HCT116 (cell line): Measurements from ENCODE around the gene KRT17. TPM values are rescaled to one million over a fixed set of nuclear protein-coding genes. Genes with fewer than 3 reads are reported as not detected.
A peak's percentile ranks its signal among the peaks of the same experiment; 100 is the strongest.

Experiments used
- ATAC-seq: fragments of 200-7000 bp; cut with Tn5 transposase; 2 replicates; pipeline ENCODE4 v1.9.1; 2020; ENCODE audit warnings: mild to moderate bottlenecking, moderate library complexity
- BruUV-seq: library from RNA; stranded (reverse); fragments of 400-500 nt; replicated peaks from 2 replicates; lab custom pipeline; 2021; lab: Mats Ljungman, UMichigan
- CTCF ChIA-PET: fragments of 300-600 bp; sonication (Branson Sonifier 250); formaldehyde crosslinking; loops from one replicate; lab custom pipeline; 2021; ENCODE audit warnings: antibody characterized with exemption; lab: Charles Lee
- POLR2A ChIA-PET: fragments of 300-600, 350-600 bp; sonication (Branson Sonifier 250); formaldehyde crosslinking; loops from one replicate; lab custom pipeline; 2021; ENCODE audit warnings: antibody characterized with exemption; lab: Charles Lee
- RAD21 ChIA-PET, 2 experiments: fragments of 300-600 bp; sonication (Branson Sonifier 250); formaldehyde crosslinking; loops; one replicate each; lab custom pipeline; 2023; ENCODE audit warnings: low total read pairs in 2 of 2; ENCODE audit not compliant: uncharacterized antibody in 2 of 2, unreplicated experiment in 2 of 2, low non-redundant PET in 1 of 2; lab: Charles Lee
- DNase-seq: peaks from one replicate; pipeline ENCODE4 v3.0.0-alpha.2; 2010; ENCODE audit warnings: low read depth, low spot score
- H2AFZ ChIP-seq: fragments of 200-600 bp; shearing (Covaris generic), sonication (generic); 2 replicates; pipeline ENCODE4 v1.6.1; 2017; ENCODE audit warnings: low read depth, mixed run types, mixed read lengths, antibody characterized with exemption, low read length; ENCODE audit not compliant: poor library complexity, severe bottlenecking
- H3K27ac ChIP-seq: 2 replicates; pipeline ENCODE4 v1.5.1; 2012; ENCODE audit warnings: low read depth, low read length
- H3K27me3 ChIP-seq: fragments of 200-600 bp; sonication (generic); 2 replicates; pipeline ENCODE4 v1.6.1; 2016; ENCODE audit warnings: mixed run types, low read length, mixed read lengths; ENCODE audit not compliant: insufficient read depth
- H3K36me3 ChIP-seq, 2 experiments: fragments of 200-500 bp in 1 of 2; fragments of 200-600 bp in 1 of 2; sonication (Bioruptor generic) in 1 of 2; sonication (generic) in 1 of 2; 2 replicates each; pipeline versions ENCODE4 v1.5.1 to v1.6.1; 2014 to 2016; ENCODE audit warnings: low read length in 2 of 2, inconsistent platforms in 1 of 2, mixed read lengths in 1 of 2, mixed run types in 1 of 2; ENCODE audit not compliant: insufficient read depth in 2 of 2, control insufficient read depth in 1 of 2
- H3K4me1 ChIP-seq, 2 experiments: fragments of 200-600 bp in 1 of 2; sonication (generic) in 1 of 2; 2 replicates each; pipeline versions ENCODE4 v1.5.1 to v1.6.1; 2012 to 2017; ENCODE audit warnings: low read length in 2 of 2, inconsistent platforms in 1 of 2, mild to moderate bottlenecking in 1 of 2, mixed read lengths in 1 of 2, mixed run types in 1 of 2, moderate library complexity in 1 of 2; ENCODE audit not compliant: insufficient read depth in 2 of 2, control insufficient read depth in 1 of 2
- H3K4me2 ChIP-seq: fragments of 200-600 bp; sonication (generic); 2 replicates; pipeline ENCODE4 v1.6.1; 2017; ENCODE audit warnings: mixed run types, low read length, mixed read lengths
- H3K4me3 ChIP-seq, 2 experiments: fragments of 200-600 bp in 1 of 2; sonication (generic) in 1 of 2; replicated peaks in 1 of 2; 2 replicates each; pipeline ENCODE4 v1.5.1; 2011 to 2016; ENCODE audit warnings: low read length in 2 of 2, control low read depth in 1 of 2, low read depth in 1 of 2, mild to moderate bottlenecking in 1 of 2, mixed read lengths in 1 of 2, mixed run types in 1 of 2
- H3K79me2 ChIP-seq: fragments of 200-600 bp; sonication (generic); 2 replicates; pipeline ENCODE4 v1.6.1; 2017; ENCODE audit warnings: mild to moderate bottlenecking, mixed run types, low read length, moderate library complexity, mixed read lengths; ENCODE audit not compliant: insufficient read depth
- H3K9ac ChIP-seq: fragments of 200-600 bp; sonication (generic); 2 replicates; pipeline ENCODE4 v1.6.1; 2016; ENCODE audit warnings: low read length, mixed read lengths
- H3K9me2 ChIP-seq: fragments of 200-600 bp; sonication (generic), shearing (Covaris generic); 2 replicates; pipeline ENCODE4 v1.6.1; 2017; ENCODE audit warnings: mixed run types, mild to moderate bottlenecking, moderate library complexity; ENCODE audit not compliant: insufficient read depth
- H3K9me3 ChIP-seq, 2 experiments: fragments of 200-500 bp in 1 of 2; fragments of 200-600 bp in 1 of 2; sonication (Bioruptor generic) in 1 of 2; sonication (generic) in 1 of 2; 2 replicates each; pipeline ENCODE4 v1.6.1; 2014 to 2017; ENCODE audit warnings: low read length in 2 of 2, mixed read lengths in 2 of 2, inconsistent platforms in 1 of 2, low read depth in 1 of 2, mild to moderate bottlenecking in 1 of 2, mixed run types in 1 of 2, moderate library complexity in 1 of 2; ENCODE audit not compliant: control insufficient read depth in 1 of 2, insufficient read depth in 1 of 2
- H4K20me1 ChIP-seq: fragments of 200-600 bp; sonication (generic), shearing (Covaris generic); 2 replicates; pipeline ENCODE4 v1.6.1; 2017; ENCODE audit warnings: mixed run types, mild to moderate bottlenecking, moderate library complexity; ENCODE audit not compliant: insufficient read depth
- CBX3 ChIP-seq: IDR thresholded peaks from 2 replicates; pipeline ENCODE4 v1.6.1; 2012; ENCODE audit warnings: low read depth
- CEBPB ChIP-seq: IDR thresholded peaks from 2 replicates; pipeline ENCODE4 v1.6.1; 2012; ENCODE audit warnings: low read depth
- CTCF ChIP-seq, 3 experiments: fragments of 200-600 bp in 1 of 3; sonication (generic) in 1 of 3; IDR thresholded peaks in 2 of 3; conservative IDR thresholded peaks in 1 of 3; 2 replicates each; pipeline ENCODE4 v1.5.1; 2012 to 2017; ENCODE audit warnings: low read depth in 2 of 3, low read length in 2 of 3, antibody characterized with exemption in 1 of 3, borderline replicate concordance in 1 of 3, control low read depth in 1 of 3, mild to moderate bottlenecking in 1 of 3, mixed read lengths in 1 of 3, mixed run types in 1 of 3, moderate library complexity in 1 of 3; ENCODE audit not compliant: insufficient read depth in 1 of 3
- EGR1 ChIP-seq: IDR thresholded peaks from 2 replicates; pipeline ENCODE4 v1.6.1; 2012; ENCODE audit warnings: low read depth
- EZH2 ChIP-seq: fragments of 200-600 bp; sonication (generic); IDR thresholded peaks from 2 replicates; pipeline ENCODE4 v1.6.1; 2017; ENCODE audit warnings: antibody characterized with exemption, mixed run types
- EZH2phosphoT487 ChIP-seq: fragments of 200-600 bp; IDR thresholded peaks from 2 replicates; pipeline ENCODE4 v1.6.1; 2018; ENCODE audit warnings: antibody characterized with exemption, borderline replicate concordance
- FOSL1 ChIP-seq: IDR thresholded peaks from 2 replicates; pipeline ENCODE4 v1.6.1; 2012; ENCODE audit warnings: low read depth
- JUND ChIP-seq: IDR thresholded peaks from 2 replicates; pipeline ENCODE4 v1.6.1; 2012
- MAX ChIP-seq: IDR thresholded peaks from 2 replicates; pipeline ENCODE4 v1.6.1; 2012
- POLR2AphosphoS5 ChIP-seq: IDR thresholded peaks from 2 replicates; pipeline ENCODE4 v1.6.1; 2011; ENCODE audit warnings: mild to moderate bottlenecking, low read depth, low read length, moderate library complexity
- SIN3A ChIP-seq: IDR thresholded peaks from 2 replicates; pipeline ENCODE4 v1.6.1; 2012; ENCODE audit warnings: low read depth
- SP1 ChIP-seq: IDR thresholded peaks from 2 replicates; pipeline ENCODE4 v1.6.1; 2012; ENCODE audit warnings: low read depth
- SRF ChIP-seq: IDR thresholded peaks from 2 replicates; pipeline ENCODE4 v1.6.1; 2012; ENCODE audit warnings: low read depth
- TCF7L2 ChIP-seq: IDR thresholded peaks from 2 replicates; pipeline ENCODE4 v1.7.0; 2011; ENCODE audit warnings: borderline replicate concordance, inconsistent platforms; ENCODE audit not compliant: insufficient read depth, insufficient read length; ENCODE audit errors: extremely low read depth
- ZFX ChIP-seq: fragments of 450-650 bp; IDR thresholded peaks from 2 replicates; pipeline ENCODE4 v1.6.1; 2017
- intact Hi-C: fragments of 100-400 bp; cut with micrococcal nuclease; formaldehyde crosslinking; loops from 2 replicates; pipeline ENCODE4 v1.10.0; 2022
- total RNA-seq: library from RNA; stranded (reverse); gene quantifications from one replicate; pipeline ENCODE4 v1.2.1, GENCODE V29; 2021; ENCODE audit not compliant: unreplicated experiment
- TF ChIP-seq, protein P1 (sequence below): IDR thresholded peaks from 2 replicates; pipeline ENCODE4 v1.6.1; 2011; ENCODE audit warnings: mild to moderate bottlenecking, low read length, moderate library complexity; ENCODE audit not compliant: insufficient replicate concordance; ENCODE audit errors: extremely low read depth

KRT17 gene
- total RNA-seq, 1 experiment from 2014 or later: not detected

DNA sequence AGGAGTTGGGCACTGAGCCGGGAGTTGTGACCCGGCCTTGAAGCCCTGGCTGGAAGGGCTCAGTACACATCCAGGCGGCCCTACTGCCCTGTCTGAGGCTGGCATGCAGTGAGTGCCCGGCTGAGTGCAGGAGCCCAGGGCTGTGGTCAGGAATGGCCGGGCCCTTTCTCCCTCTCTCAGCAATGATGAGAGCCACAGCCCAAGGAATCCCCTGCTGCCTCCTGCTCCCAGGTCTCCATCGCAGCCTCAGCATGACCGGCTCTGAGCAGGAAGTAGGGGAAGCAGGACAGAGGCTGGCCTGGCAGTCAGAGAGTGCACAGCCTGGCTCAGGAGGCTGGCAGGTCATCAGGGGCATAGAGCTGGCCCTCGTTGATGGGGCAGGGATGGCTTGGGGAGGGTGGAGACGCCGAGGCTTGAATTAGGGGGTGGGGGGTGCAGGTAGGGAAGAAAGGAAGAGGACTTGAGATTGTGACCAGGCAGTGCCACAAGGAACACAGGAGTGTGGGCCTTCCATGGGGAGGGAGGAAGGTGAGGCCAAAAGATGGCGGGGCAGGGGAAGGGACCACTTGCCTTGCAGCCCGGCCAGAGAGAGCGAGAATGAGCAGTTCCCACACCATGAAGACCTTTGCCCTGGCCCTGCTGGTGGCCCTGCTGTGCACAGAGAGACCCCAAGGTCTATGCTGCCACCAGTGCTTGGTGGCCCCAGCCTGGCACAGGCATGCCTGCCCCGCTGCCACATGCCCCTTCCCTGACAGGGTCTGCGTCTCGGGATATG lies 32.1 kb upstream of the KRT17 start:
- Histone ChIP-seq H2AFZ (no peak overlapping the region), H3K27me3 (no peaks in the 10 kb centered on the region), H3K27ac (peak overlapping the region; percentile 71), H3K4me1 (peaks cover 39 to 69% of the 10 kb centered on the region in 2 experiments), H3K9me2 (no peaks in the 10 kb centered on the region), H3K4me2 (peak overlapping the region; percentile 82), H3K36me3 (no peaks in the 10 kb centered on the region), H3K9ac (peak overlapping the region; percentile 67; the same call in 1 of the 2 replicates), H3K4me3 (no peak overlapping the region), H3K9me3 (no peaks in the 10 kb centered on the region), H4K20me1 (no peaks in the 10 kb centered on the region), H3K79me2 (no peaks in the 10 kb centered on the region)
- DNase-seq: no peak
- no TSS peak for BruUV-seq
- no peak for ATAC-seq
- POLR2A ChIA-PET: no interaction called here
- no peak for TF ChIP-seq FOSL1
- no peak for TF ChIP-seq EZH2phosphoT487
- no peak for TF ChIP-seq POLR2AphosphoS5
- TF ChIP-seq, protein P1, sequence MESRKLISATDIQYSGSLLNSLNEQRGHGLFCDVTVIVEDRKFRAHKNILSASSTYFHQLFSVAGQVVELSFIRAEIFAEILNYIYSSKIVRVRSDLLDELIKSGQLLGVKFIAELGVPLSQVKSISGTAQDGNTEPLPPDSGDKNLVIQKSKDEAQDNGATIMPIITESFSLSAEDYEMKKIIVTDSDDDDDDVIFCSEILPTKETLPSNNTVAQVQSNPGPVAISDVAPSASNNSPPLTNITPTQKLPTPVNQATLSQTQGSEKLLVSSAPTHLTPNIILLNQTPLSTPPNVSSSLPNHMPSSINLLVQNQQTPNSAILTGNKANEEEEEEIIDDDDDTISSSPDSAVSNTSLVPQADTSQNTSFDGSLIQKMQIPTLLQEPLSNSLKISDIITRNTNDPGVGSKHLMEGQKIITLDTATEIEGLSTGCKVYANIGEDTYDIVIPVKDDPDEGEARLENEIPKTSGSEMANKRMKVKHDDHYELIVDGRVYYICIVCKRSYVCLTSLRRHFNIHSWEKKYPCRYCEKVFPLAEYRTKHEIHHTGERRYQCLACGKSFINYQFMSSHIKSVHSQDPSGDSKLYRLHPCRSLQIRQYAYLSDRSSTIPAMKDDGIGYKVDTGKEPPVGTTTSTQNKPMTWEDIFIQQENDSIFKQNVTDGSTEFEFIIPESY: no peak
- TF ChIP-seq CBX3: no peak
- no peak for TF ChIP-seq EZH2
- no peak for TF ChIP-seq SRF
- no peak for TF ChIP-seq CTCF (IDR thresholded peaks at IDR 0.05 in 2 of 3, conservative IDR thresholded peaks at IDR 0.05 in 1 of 3; ENCODE audit: borderline replicate concordance in 1 of 3, insufficient read depth in 1 of 3, low read depth in 2 of 3, low read length in 2 of 3)
- TF ChIP-seq ZFX: no peak
- TF ChIP-seq JUND: no peak
- TF ChIP-seq MAX: no peak
- TF ChIP-seq CEBPB: no peak
- TF ChIP-seq SP1: no peak
- TF ChIP-seq EGR1: no peak
- no peak for TF ChIP-seq TCF7L2
- TF ChIP-seq SIN3A: no peak
- RAD21 ChIA-PET: no interaction called here
- CTCF ChIA-PET: no interaction called here
- intact Hi-C loops: no loop called here
